Measurements from ENCODE around the gene ERCC1.

DNA sequence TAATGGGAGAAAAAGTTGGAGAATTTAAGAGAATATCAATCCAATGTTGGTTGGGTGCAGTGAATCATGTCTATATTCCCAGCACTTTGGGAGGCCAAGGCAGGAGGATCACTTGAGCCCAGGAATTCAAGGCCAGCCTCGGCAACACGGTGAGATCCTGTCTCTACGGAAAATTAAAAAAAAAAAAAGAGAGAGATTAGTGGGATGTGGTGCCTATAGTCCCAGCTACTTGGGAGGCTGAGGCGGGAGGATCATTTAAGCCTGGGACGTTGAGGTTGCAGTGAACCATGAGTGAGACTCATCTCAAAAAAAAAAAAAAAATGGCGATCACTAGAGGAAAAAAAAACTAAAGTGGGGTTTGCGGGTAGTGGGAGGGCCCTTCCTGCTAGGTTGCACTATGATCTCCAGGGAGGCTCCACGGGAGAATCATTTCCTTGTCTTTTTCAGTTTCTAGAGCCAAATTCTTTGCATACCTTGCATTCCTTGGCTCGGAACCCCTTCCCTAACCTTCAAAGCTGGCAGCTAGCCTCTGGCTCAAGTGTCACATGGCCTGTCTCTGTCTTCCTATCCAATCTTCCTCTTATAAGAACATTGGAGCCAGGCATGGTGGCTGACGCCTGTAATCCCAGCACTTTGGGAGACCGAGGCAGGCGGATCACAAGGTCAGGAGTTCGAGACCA, 47.5 kb downstream of the ERCC1 start:
- TF ChIP-seq POLR2AphosphoS5 (IDR thresholded peaks at IDR 0.05) = no peak
- TF ChIP-seq CTCF (IDR thresholded peaks at IDR 0.05) = no peak

Measured in stomach (tissue), 4 donors.